HL-60 (cell line): Measurements from ENCODE around the gene KANSL1.

Experiments
- TF ChIP-seq, protein P1 (sequence below): IDR thresholded peaks from one replicate; pipeline ENCODE4 v1.5.1; 2011; ENCODE audit warnings: low read length, control low read depth, inconsistent platforms; ENCODE audit not compliant: insufficient read depth
- TF ChIP-seq, protein P2 (sequence below): IDR thresholded peaks from 2 replicates; pipeline ENCODE4 v1.6.1; 2012; ENCODE audit warnings: low read depth; ENCODE audit not compliant: insufficient replicate concordance

DNA sequence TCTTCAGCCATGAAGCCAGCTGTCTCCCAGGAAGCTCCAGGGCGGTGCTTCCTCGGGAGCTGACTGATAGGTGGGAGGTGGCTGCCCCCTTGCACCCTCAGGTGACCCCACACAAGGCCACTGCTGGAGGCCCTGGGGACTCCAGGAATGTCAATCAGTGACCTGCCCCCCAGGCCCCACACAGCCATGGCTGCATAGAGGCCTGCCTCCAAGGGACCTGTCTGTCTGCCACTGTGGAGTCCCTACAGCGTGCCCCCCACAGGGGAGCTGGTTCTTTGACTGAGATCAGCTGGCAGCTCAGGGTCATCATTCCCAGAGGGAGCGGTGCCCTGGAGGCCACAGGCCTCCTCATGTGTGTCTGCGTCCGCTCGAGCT lies 180.1 kb downstream of the KANSL1 start:
- TF ChIP-seq, protein P1, sequence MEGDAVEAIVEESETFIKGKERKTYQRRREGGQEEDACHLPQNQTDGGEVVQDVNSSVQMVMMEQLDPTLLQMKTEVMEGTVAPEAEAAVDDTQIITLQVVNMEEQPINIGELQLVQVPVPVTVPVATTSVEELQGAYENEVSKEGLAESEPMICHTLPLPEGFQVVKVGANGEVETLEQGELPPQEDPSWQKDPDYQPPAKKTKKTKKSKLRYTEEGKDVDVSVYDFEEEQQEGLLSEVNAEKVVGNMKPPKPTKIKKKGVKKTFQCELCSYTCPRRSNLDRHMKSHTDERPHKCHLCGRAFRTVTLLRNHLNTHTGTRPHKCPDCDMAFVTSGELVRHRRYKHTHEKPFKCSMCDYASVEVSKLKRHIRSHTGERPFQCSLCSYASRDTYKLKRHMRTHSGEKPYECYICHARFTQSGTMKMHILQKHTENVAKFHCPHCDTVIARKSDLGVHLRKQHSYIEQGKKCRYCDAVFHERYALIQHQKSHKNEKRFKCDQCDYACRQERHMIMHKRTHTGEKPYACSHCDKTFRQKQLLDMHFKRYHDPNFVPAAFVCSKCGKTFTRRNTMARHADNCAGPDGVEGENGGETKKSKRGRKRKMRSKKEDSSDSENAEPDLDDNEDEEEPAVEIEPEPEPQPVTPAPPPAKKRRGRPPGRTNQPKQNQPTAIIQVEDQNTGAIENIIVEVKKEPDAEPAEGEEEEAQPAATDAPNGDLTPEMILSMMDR: no peak
- TF ChIP-seq, protein P2, sequence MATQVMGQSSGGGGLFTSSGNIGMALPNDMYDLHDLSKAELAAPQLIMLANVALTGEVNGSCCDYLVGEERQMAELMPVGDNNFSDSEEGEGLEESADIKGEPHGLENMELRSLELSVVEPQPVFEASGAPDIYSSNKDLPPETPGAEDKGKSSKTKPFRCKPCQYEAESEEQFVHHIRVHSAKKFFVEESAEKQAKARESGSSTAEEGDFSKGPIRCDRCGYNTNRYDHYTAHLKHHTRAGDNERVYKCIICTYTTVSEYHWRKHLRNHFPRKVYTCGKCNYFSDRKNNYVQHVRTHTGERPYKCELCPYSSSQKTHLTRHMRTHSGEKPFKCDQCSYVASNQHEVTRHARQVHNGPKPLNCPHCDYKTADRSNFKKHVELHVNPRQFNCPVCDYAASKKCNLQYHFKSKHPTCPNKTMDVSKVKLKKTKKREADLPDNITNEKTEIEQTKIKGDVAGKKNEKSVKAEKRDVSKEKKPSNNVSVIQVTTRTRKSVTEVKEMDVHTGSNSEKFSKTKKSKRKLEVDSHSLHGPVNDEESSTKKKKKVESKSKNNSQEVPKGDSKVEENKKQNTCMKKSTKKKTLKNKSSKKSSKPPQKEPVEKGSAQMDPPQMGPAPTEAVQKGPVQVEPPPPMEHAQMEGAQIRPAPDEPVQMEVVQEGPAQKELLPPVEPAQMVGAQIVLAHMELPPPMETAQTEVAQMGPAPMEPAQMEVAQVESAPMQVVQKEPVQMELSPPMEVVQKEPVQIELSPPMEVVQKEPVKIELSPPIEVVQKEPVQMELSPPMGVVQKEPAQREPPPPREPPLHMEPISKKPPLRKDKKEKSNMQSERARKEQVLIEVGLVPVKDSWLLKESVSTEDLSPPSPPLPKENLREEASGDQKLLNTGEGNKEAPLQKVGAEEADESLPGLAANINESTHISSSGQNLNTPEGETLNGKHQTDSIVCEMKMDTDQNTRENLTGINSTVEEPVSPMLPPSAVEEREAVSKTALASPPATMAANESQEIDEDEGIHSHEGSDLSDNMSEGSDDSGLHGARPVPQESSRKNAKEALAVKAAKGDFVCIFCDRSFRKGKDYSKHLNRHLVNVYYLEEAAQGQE: no peak
